Lung (tissue), 12 donors: Measurements from ENCODE around the gene PLXND1. TPM values are rescaled to one million over a fixed set of nuclear protein-coding genes. Genes with fewer than 3 reads are reported as not detected.

ENCODE experiments used
- ATAC-seq: fragments of 200-7000 bp; cut with Tn5 transposase; one replicate; pipeline ENCODE4 v1.9.1; 2020; ENCODE audit warnings: moderate number of reproducible peaks; ENCODE audit not compliant: insufficient read depth, low FRiP score
- DNase-seq, 3 donors: peaks; one replicate each; pipeline ENCODE4 v3.0.0-alpha.2; 2013 to 2017
- H3K27ac ChIP-seq, 2 donors: one replicate each; pipeline ENCODE4 v1.5.1; 2013; ENCODE audit warnings: mild to moderate bottlenecking in 2 of 2, moderate library complexity in 2 of 2, control low read depth in 1 of 2, inconsistent platforms in 1 of 2, low read depth in 1 of 2, low read length in 1 of 2
- H3K27me3 ChIP-seq, 3 donors: one replicate each; pipeline ENCODE4 v1.5.1; 2013; ENCODE audit warnings: low read length in 2 of 3; ENCODE audit not compliant: control insufficient read depth in 3 of 3, insufficient read depth in 3 of 3
- H3K36me3 ChIP-seq, 4 donors: one replicate each; pipeline ENCODE4 v1.5.1; 2013; ENCODE audit warnings: low read length in 4 of 4, mild to moderate bottlenecking in 1 of 4, moderate library complexity in 1 of 4; ENCODE audit not compliant: control insufficient read depth in 4 of 4, insufficient read depth in 4 of 4
- H3K4me1 ChIP-seq, 5 donors: one replicate each; pipeline ENCODE4 v1.5.1; 2013; ENCODE audit warnings: low read length in 5 of 5, mild to moderate bottlenecking in 2 of 5, moderate library complexity in 1 of 5; ENCODE audit not compliant: control insufficient read depth in 5 of 5, insufficient read depth in 5 of 5
- H3K4me3 ChIP-seq: one replicate; pipeline ENCODE4 v1.5.1; 2013; ENCODE audit warnings: mild to moderate bottlenecking, control low read depth, moderate library complexity
- H3K9ac ChIP-seq, 2 donors: one replicate each; pipeline ENCODE4 v1.5.1; 2013; ENCODE audit warnings: low read length in 2 of 2, control low read depth in 1 of 2; ENCODE audit not compliant: insufficient read depth in 1 of 2
- H3K9me3 ChIP-seq, 4 donors: one replicate each; pipeline ENCODE4 v1.5.1; 2013; ENCODE audit warnings: low read length in 3 of 4, mild to moderate bottlenecking in 1 of 4, moderate library complexity in 1 of 4; ENCODE audit not compliant: control insufficient read depth in 4 of 4, insufficient read depth in 3 of 4
- CTCF ChIP-seq: IDR thresholded peaks from 2 replicates; pipeline ENCODE4 v1.5.1; 2012; ENCODE audit warnings: mild to moderate bottlenecking; ENCODE audit errors: control extremely low read depth, extremely low read depth
- WGBS, 2 donors: extraction: QIAGEN DNeasy Blood & Tissue Kit; methylation state at CpG; one replicate each; pipeline ENCODE4 v1.1.7; 2013; 5-methylcytosine and 5-hydroxymethylcytosine counted together
- polyA plus RNA-seq, 2 donors: library from polyadenylated mRNA; stranded (reverse); fragments of 200-250 nt; gene quantifications; one replicate each; pipeline ENCODE4 v1.2.1, GENCODE V29; 2013
- total RNA-seq, 2 donors: library from RNA; depleted of rRNA in 1 of 2; stranded (reverse); fragments of >200 nt in 1 of 2; gene quantifications; one replicate each; pipeline ENCODE4 v1.2.1, GENCODE V29; 2014 to 2021
- donor health status: control.
- donor health status: control.
- donor health status: Bipolar disorder and iron deficiency.
- donor health status: healthy.
- donor health status: DM: yes; HTN: yes; CAD: no.

PLXND1 gene
- total and polyA plus RNA-seq, 4 donors, result 128 to 233 (median 180) TPM

GRCh38 chr3:129532261-129532660 is 74.2 kb downstream of the PLXND1 start:
- Histone ChIP-seq H3K27ac (no peak overlapping the region), H3K27me3 (no peaks in the 10 kb centered on the region), H3K9me3 (no peaks in the 10 kb centered on the region), H3K9ac (no peak overlapping the region), H3K36me3 (no peaks in the 10 kb centered on the region), H3K4me3 (no peak overlapping the region), H3K4me1 (peaks cover 0 to 17% (median 7%) of the 10 kb centered on the region in 5 donors)
- TF ChIP-seq CTCF, result no peak
- DNase-seq (no peak), ATAC-seq (no peak)
- WGBS, 2 donors, result 97% methylated on average over 20 of the region's 20 CpGs

DNA sequence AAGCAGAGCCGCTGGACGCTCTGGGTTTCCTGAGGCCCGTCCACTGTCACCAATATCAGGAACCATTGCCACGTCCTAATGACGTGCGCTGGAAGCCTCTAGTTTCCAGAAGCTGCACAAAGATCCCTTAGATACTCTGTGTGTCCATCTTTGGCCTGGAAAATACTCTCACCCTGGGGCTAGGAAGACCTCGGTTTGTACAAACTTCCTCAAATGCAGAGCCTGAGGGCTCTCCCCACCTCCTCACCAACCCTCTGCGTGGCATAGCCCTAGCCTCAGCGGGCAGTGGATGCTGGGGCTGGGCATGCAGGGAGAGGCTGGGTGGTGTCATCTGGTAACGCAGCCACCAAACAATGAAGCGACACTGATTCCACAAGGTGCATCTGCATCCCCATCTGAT is 74.8 kb downstream of the PLXND1 start:
- TF ChIP-seq CTCF, result no peak
- no peaks in the 10 kb centered on the region for H3K9me3 ChIP-seq
- DNase-seq (no peak), ATAC-seq (no peak)
- H3K27ac ChIP-seq, result no peak overlapping the region
- H3K27me3 ChIP-seq, result no peaks in the 10 kb centered on the region
- H3K36me3 ChIP-seq, result no peaks in the 10 kb centered on the region
- peaks cover 0 to 17% (median 7%) of the 10 kb centered on the region in 5 donors for H3K4me1 ChIP-seq
- H3K9ac ChIP-seq, result no peak overlapping the region
- H3K4me3 ChIP-seq, result no peak overlapping the region
- WGBS, 2 donors, result 91 to 95% methylated on average over 11 of the region's 11 CpGs

- Histone ChIP-seq H3K27ac (no peak overlapping the region), H3K9me3 (no peaks in the 10 kb centered on the region), H3K9ac (no peak overlapping the region), H3K27me3 (no peaks in the 10 kb centered on the region), H3K4me1 (peaks cover 0 to 17% (median 7%) of the 10 kb centered on the region in 5 donors), H3K36me3 (no peaks in the 10 kb centered on the region), H3K4me3 (no peak overlapping the region)
- 98% methylated on average over 13 of the region's 13 CpGs for WGBS, 2 donors
- no peak for TF ChIP-seq CTCF
- no peak for DNase-seq
- ATAC-seq, result no peak
Observed at GRCh38 chr3:129530821-129531220, 75.7 kb downstream of the PLXND1 start.

GRCh38 chr3:129530251-129530791 is 76.2 kb downstream of the PLXND1 start:
- no peak overlapping the region for H3K27ac ChIP-seq
- peaks cover 0 to 17% (median 7%) of the 10 kb centered on the region in 5 donors for H3K4me1 ChIP-seq
- 38 to 53% methylated on average over 6 of the region's 6 CpGs for WGBS, 2 donors
- no peak overlapping the region for H3K9ac ChIP-seq
- ATAC-seq (no peak), DNase-seq (peak; percentile 55 to 70 (median 59))
- H3K9me3 ChIP-seq, result no peaks in the 10 kb centered on the region
- no peak overlapping the region for H3K4me3 ChIP-seq
- no peak for TF ChIP-seq CTCF
- H3K36me3 ChIP-seq, result no peaks in the 10 kb centered on the region
- H3K27me3 ChIP-seq, result no peaks in the 10 kb centered on the region
